Gastrocnemius medialis (tissue), 4 donors: Measurements from ENCODE around the gene PPCS. TPM values are rescaled to one million over a fixed set of nuclear protein-coding genes. Genes with fewer than 3 reads are reported as not detected.

Source experiments
- ATAC-seq, 2 donors: fragments of 150-250 bp; one replicate each; pipeline ENCODE4 v1.9.1; 2016
- DNase-seq, 2 donors: peaks; one replicate each; pipeline ENCODE4 v3.0.0-alpha.2; 2019
- H3K27ac ChIP-seq, 4 donors: fragments of 200-600 bp; sonication (generic); 1 replicate in 1 of 4; 2 replicates in 3 of 4; pipeline ENCODE4 v1.5.1; 2016 to 2018; ENCODE audit warnings: mild to moderate bottlenecking in 2 of 4, moderate library complexity in 1 of 4
- H3K27me3 ChIP-seq, 3 donors: fragments of 200-600 bp; sonication (generic) in 2 of 3; 1 replicate in 1 of 3; 2 replicates in 2 of 3; pipeline versions ENCODE4 v1.5.1 to v1.6.0; 2016 to 2019; ENCODE audit warnings: mild to moderate bottlenecking in 1 of 3, moderate library complexity in 1 of 3
- H3K36me3 ChIP-seq, 2 donors: fragments of 200-600 bp; sonication (generic) in 1 of 2; one replicate each; pipeline ENCODE4 v1.5.1; 2017 to 2018
- H3K4me1 ChIP-seq, 2 donors: fragments of 200-600 bp; sonication (generic) in 1 of 2; one replicate each; pipeline ENCODE4 v1.5.1; 2016 to 2017; ENCODE audit warnings: mild to moderate bottlenecking in 2 of 2
- H3K4me3 ChIP-seq, 4 donors: fragments of 200-600 bp; sonication (generic) in 3 of 4; 1 replicate in 1 of 4; 2 replicates in 3 of 4; pipeline ENCODE4 v1.5.1; 2016 to 2019; ENCODE audit warnings: mild to moderate bottlenecking in 2 of 4
- H3K9me3 ChIP-seq, 3 donors: fragments of 200-600 bp; sonication (generic) in 2 of 3; 1 replicate in 1 of 3; 2 replicates in 2 of 3; pipeline ENCODE4 v1.5.1; 2016 to 2019
- POLR2A ChIP-seq, 2 donors: fragments of 450-650 bp; IDR thresholded peaks; one replicate each; pipeline ENCODE4 v1.6.1; 2017; ENCODE audit warnings: antibody characterized with exemption in 2 of 2, mild to moderate bottlenecking in 2 of 2, moderate library complexity in 2 of 2
- in situ Hi-C, 4 donors: fragments of 200-750 bp; cut with MboI; loops; one replicate each; pipeline versions ENCODE4 v1.15.0 to v1.8.0; 2017; ENCODE audit warnings: low sequenced_read_pairs in 4 of 4
- intact Hi-C: fragments of 100-400 bp; cut with DNase I; formaldehyde crosslinking; loops from one replicate; pipeline ENCODE4 v1.15.1; 2023; ENCODE audit warnings: low total_unique reads
- total RNA-seq, 4 donors: library from RNA; depleted of rRNA; stranded (reverse); fragments of >200 nt; gene quantifications; one replicate each; pipeline versions ENCODE4 v1.1.0 to v1.2.3, GENCODE V29; 2016
- TF ChIP-seq, protein P1 (sequence below), 5 experiments: fragments of 450-650 bp in 3 of 5; fragments of 200-600 bp in 2 of 5; sonication (generic) in 2 of 5; IDR thresholded peaks in 4 of 5; conservative IDR thresholded peaks in 1 of 5; 1 replicate in 4 of 5; 2 replicates in 1 of 5; pipeline ENCODE4 v1.5.1; 2016 to 2019; ENCODE audit warnings: antibody characterized with exemption in 5 of 5, mild to moderate bottlenecking in 3 of 5, moderate library complexity in 3 of 5

Gene PPCS
- total RNA-seq, result 10 to 100 TPM; 31.7 to 55.1 (median 42.1) TPM

DNA sequence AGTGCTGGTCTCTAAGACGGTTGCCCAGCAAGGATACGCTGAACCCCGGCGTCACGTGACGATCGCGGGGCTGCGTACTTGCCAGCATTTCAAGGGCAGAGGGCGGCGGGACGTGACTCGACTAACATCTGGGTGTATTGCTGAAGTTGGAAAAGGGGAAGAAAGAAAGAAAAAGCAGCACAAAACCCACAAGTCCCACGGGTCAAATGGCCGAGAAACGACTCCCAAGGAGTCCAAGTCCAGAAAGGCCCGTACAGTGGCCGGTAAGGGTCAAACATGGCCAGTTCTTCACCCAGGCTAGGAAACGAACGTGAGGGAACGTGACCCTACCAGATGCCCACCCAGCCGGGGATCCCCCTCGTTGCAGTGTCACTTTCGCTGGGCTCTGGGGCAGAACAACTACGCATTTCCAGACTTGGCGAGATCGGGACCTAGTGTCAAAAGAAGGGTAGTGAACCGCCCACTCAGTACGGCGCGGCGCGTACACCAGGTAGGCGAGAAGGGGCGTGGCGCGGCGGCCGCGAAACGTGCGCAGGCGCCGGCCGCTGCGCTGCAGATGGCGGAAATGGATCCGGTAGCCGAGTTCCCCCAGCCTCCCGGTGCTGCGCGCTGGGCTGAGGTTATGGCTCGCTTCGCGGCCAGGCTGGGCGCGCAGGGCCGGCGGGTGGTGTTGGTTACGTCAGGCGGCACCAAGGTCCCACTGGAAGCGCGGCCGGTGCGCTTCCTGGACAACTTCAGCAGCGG is at the start of gene PPCS, which contains the start of gene ZMYND12:
PPCS (plus strand) TSS at position 534 of the 744 bp plus-strand sequence; CDS start at position 557, 23 bp downstream.
ZMYND12 (minus strand) TSS at position 13 of the 744 bp plus-strand sequence. CDS start 25 bp downstream, outside the sequence.
- in situ Hi-C loops (no loop called here), intact Hi-C loops (loop anchor here (5.0 to 10.0 kb wide), 2 partner anchors 281 to 716 kb away; partner anchors contain the start of genes CFAP57 and EBNA1BP2)

DNA sequence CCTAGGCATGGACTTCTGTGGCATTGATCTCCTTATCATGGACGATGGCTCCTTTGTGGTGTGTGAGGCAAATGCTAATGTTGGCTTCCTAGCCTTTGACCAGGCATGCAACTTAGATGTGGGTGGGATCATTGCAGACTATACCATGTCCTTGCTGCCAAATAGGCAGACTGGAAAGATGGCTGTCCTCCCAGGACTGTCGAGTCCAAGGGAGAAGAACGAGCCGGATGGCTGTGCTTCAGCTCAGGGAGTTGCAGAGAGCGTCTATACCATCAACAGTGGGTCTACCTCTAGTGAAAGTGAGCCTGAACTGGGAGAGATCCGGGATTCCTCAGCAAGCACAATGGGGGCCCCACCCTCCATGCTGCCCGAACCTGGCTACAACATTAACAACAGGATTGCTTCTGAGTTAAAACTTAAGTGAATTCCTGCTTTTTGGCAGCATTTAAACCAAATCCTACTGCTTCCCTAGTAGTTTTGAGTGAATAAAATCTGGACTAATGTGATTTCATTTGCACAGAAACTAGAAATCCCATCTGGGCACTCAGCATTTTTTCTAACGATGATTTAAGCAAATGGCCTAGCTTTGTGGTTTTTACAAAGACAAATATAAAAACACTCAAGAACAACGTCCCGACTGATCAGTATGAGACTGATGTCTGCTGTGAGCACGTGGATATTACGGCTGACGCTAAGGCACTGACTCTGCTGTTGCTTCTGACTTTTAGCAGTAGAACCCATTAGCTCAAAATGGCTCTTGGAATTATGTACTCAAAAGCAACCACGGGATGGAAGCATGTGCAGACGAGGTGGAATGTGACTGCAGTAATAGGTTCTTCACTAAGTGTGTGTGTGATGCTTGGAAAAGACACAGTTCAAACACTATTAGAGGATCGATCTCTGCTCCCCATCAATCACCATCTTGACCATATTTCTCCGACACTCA is 41.5 kb upstream of the PPCS start:
- Histone ChIP-seq H3K27ac (no peak overlapping the region), H3K9me3 (no peaks in the 10 kb centered on the region), H3K4me1 (no peaks in the 10 kb centered on the region), H3K27me3 (no peaks in the 10 kb centered on the region), H3K36me3 (no peaks in the 10 kb centered on the region), H3K4me3 (no peak overlapping the region)
- DNase-seq, result no peak
- TF ChIP-seq, protein P1, sequence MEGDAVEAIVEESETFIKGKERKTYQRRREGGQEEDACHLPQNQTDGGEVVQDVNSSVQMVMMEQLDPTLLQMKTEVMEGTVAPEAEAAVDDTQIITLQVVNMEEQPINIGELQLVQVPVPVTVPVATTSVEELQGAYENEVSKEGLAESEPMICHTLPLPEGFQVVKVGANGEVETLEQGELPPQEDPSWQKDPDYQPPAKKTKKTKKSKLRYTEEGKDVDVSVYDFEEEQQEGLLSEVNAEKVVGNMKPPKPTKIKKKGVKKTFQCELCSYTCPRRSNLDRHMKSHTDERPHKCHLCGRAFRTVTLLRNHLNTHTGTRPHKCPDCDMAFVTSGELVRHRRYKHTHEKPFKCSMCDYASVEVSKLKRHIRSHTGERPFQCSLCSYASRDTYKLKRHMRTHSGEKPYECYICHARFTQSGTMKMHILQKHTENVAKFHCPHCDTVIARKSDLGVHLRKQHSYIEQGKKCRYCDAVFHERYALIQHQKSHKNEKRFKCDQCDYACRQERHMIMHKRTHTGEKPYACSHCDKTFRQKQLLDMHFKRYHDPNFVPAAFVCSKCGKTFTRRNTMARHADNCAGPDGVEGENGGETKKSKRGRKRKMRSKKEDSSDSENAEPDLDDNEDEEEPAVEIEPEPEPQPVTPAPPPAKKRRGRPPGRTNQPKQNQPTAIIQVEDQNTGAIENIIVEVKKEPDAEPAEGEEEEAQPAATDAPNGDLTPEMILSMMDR (IDR thresholded peaks at IDR 0.05 in 4 of 5, conservative IDR thresholded peaks at IDR 0.05 in 1 of 5), result no peak
- no peak for TF ChIP-seq POLR2A (IDR thresholded peaks at IDR 0.05)
- ATAC-seq, result no peak
- in situ Hi-C loops (no loop called here), intact Hi-C loops (no loop called here)

More for the DNA sequence above, at the start of gene PPCS, which contains the start of gene ZMYND12:
- H3K27ac ChIP-seq, result peak within 1 kb of the TSS; percentile 90 to 95 (median 94)
- TF ChIP-seq, protein P1 (IDR thresholded peaks at IDR 0.05 in 4 of 5, conservative IDR thresholded peaks at IDR 0.05 in 1 of 5), result peak in 3 of 5 experiments; percentile 13 to 35 (median 16)
- peak in 1 of 2 donors; percentile 66 for TF ChIP-seq POLR2A (IDR thresholded peaks at IDR 0.05)
- no peaks in the 10 kb centered on the region for H3K27me3 ChIP-seq
- peak; percentile 91 to 93 for ATAC-seq
- H3K4me1 ChIP-seq, result peaks cover 13 to 19% of the 10 kb centered on the region in 2 donors
- peak; percentile 67 to 79 for DNase-seq
- no peaks in the 10 kb centered on the region for H3K9me3 ChIP-seq
- peaks cover 0 to 28% of the 10 kb centered on the region in 2 donors for H3K36me3 ChIP-seq
- peak within 1 kb of the TSS; percentile 86 to 99 (median 90) for H3K4me3 ChIP-seq

DNA sequence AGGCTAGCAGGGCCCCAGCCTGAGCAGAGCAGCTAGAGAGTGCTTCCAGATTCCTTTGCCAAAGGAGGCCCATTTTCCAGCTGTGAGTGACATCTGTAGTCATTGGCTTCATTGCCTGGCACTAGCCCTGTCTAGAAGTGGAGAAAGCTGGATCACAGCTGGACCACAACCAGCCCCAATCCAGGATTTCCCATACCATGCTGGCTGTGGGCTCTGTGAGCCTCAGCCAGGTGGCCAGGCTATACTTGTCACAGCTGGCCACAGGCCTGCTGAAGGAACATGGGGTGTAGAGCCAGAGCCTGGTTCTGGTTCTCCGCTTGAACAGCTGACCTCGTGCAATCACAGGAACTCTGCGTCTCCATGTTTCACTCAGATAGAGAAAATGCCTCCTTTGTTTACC is 39.2 kb upstream of the PPCS start:
- no peak overlapping the region for H3K27ac ChIP-seq
- DNase-seq (no peak), ATAC-seq (no peak)
- H3K27me3 ChIP-seq, result peaks cover 0 to 2% (median 0%) of the 10 kb centered on the region in 3 donors
- H3K4me3 ChIP-seq, result no peak overlapping the region
- H3K9me3 ChIP-seq, result no peaks in the 10 kb centered on the region
- in situ Hi-C loops, result no loop called here
- H3K36me3 ChIP-seq, result no peaks in the 10 kb centered on the region
- intact Hi-C loops, result no loop called here
- TF ChIP-seq POLR2A (IDR thresholded peaks at IDR 0.05), result no peak
- TF ChIP-seq, protein P1 (IDR thresholded peaks at IDR 0.05 in 4 of 5, conservative IDR thresholded peaks at IDR 0.05 in 1 of 5), result no peak
- peaks cover 9 to 12% of the 10 kb centered on the region in 2 donors for H3K4me1 ChIP-seq

DNA sequence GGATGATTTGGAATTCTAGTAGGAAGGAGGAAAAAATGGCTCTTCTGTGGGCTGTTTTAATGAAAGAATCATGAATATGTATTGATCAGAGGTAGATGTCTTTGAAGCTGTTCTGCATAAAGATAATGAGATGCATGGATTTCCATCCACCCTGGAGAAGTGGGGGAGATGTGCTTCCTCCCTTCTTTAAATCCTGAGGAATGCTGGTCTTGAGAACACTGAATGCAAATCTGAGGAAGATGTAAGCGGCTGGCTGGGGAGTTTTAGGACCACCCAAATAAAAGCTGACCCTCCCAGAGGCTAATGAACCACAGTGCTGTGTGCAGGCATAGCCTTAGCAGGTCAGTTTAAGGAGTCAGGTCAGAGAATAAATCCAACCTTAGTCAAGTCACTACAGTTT is 37.8 kb upstream of the PPCS start:
- Histone ChIP-seq H3K4me1 (peaks cover 9 to 12% of the 10 kb centered on the region in 2 donors), H3K27me3 (peaks cover 0 to 2% (median 0%) of the 10 kb centered on the region in 3 donors), H3K36me3 (no peaks in the 10 kb centered on the region), H3K4me3 (no peak overlapping the region), H3K9me3 (no peaks in the 10 kb centered on the region), H3K27ac (no peak overlapping the region)
- no peak for TF ChIP-seq POLR2A (IDR thresholded peaks at IDR 0.05)
- TF ChIP-seq, protein P1 (IDR thresholded peaks at IDR 0.05 in 4 of 5, conservative IDR thresholded peaks at IDR 0.05 in 1 of 5), result no peak
- DNase-seq, result no peak
- in situ Hi-C loops, result no loop called here
- no peak for ATAC-seq
- intact Hi-C loops, result no loop called here
